Left lung (tissue), 10 donors: ENCODE measurements around the gene PWWP2A. TPM values are rescaled to one million over a fixed set of nuclear protein-coding genes. Genes with fewer than 3 reads are reported as not detected.
"Not testable (repeated sequence)": the region's sequence is repeated elsewhere in the genome, so short reads cannot be mapped to it uniquely, and the experiment has no call there.

Experiments used
- ATAC-seq: fragments of 200-7000 bp; cut with Tn5 transposase; one replicate; pipeline ENCODE4 v1.9.1; 2020; ENCODE audit warnings: moderate library complexity
- DNase-seq, 4 donors: peaks; one replicate each; pipeline ENCODE4 v3.0.0-alpha.2; 2013 to 2020
- H3K27ac ChIP-seq, 2 donors: fragments of 200-600 bp; sonication (generic) in 1 of 2; one replicate each; pipeline versions ENCODE4 v1.5.0 to v1.8.0; 2020 to 2021
- H3K27me3 ChIP-seq, 2 donors: fragments of 200-600 bp; sonication (generic) in 1 of 2; one replicate each; pipeline versions ENCODE4 v1.5.0 to v1.8.0; 2020 to 2021
- H3K36me3 ChIP-seq, 2 donors: fragments of 200-600 bp; sonication (generic) in 1 of 2; one replicate each; pipeline versions ENCODE4 v1.5.0 to v1.8.0; 2020 to 2021
- H3K4me1 ChIP-seq, 2 donors: fragments of 200-600 bp; one replicate each; pipeline ENCODE4 v1.8.0; 2021
- H3K4me3 ChIP-seq, 2 donors: fragments of 200-600 bp; sonication (generic) in 1 of 2; one replicate each; pipeline versions ENCODE4 v1.5.0 to v1.8.0; 2020 to 2021; ENCODE audit warnings: mild to moderate bottlenecking in 1 of 2
- H3K9me3 ChIP-seq, 2 donors: fragments of 200-600 bp; sonication (generic) in 1 of 2; one replicate each; pipeline versions ENCODE4 v1.5.0 to v1.8.0; 2020 to 2021
- CTCF ChIP-seq, 2 donors: fragments of 200-600 bp; sonication (generic) in 1 of 2; IDR thresholded peaks; one replicate each; pipeline versions ENCODE4 v1.5.0 to v1.8.0; 2021; ENCODE audit warnings: antibody characterized with exemption in 2 of 2
- intact Hi-C, 2 donors: fragments of 100-400 bp; cut with DNase I; formaldehyde crosslinking; loops; one replicate each; pipeline versions ENCODE4 v1.11.2 to v1.14.2; 2022
- polyA plus RNA-seq, 6 donors: library from polyadenylated mRNA; unstranded; fragments of 120-200 nt; gene quantifications; one replicate each; pipeline ENCODE4 v1.2.1, GENCODE V29; 2013; ENCODE audit not compliant: insufficient read length in 6 of 6
- total RNA-seq, 2 donors: library from RNA; stranded (reverse); fragmentation: NEBNext Ultra II Directional; extraction: Animal tissue kit (Norgen Biotek cat#: 25700); gene quantifications; one replicate each; pipeline ENCODE4 v1.2.1, GENCODE V29; 2021
- donor health status: DM: no; HTN: yes; CAD: no.
- donor health status: DM: no; HTN: no; CAD: no.

PWWP2A gene
- total and polyA plus RNA-seq, 8 donors, result 24.6 to 37.2 (median 34.7) TPM

- Histone ChIP-seq H3K27ac (no peak overlapping the region), H3K36me3 (peaks cover 0 to 15% of the 10 kb centered on the region in 2 donors), H3K4me3 (no peak overlapping the region), H3K27me3 (no peaks in the 10 kb centered on the region), H3K4me1 (peaks cover 5 to 10% of the 10 kb centered on the region in 2 donors), H3K9me3 (no peaks in the 10 kb centered on the region)
- no peak for TF ChIP-seq CTCF (IDR thresholded peaks at IDR 0.05)
- ATAC-seq, result no peak
- DNase-seq, result no peak
- intact Hi-C loops, result no loop called here
These were observed 39.5 kb downstream of the PWWP2A start for GRCh38 chr5:160079753-160080152.

DNA sequence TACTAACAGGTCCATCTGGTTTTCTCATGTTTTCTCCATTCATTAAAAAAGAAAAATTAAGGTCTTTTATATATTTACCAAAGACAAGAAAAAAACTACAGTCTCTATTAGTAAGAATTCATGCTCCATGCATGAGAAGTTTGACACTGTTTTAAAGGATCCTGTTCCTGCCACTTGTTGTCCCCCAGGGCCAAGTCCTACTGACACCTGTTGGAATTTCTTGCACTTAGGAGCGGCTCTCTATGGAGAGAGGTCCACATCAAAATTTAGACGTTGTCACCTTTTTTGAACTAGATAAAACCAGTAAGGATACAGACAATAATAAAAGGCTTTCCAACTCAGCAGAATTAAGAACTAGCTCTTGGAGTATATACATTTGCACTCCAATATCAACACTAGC lies 42.3 kb downstream of the PWWP2A start:
- TF ChIP-seq CTCF (IDR thresholded peaks at IDR 0.05), result no peak
- H3K4me3 ChIP-seq, result no peak overlapping the region
- no peaks in the 10 kb centered on the region for H3K9me3 ChIP-seq
- ATAC-seq (no peak), DNase-seq (no peak)
- no peaks in the 10 kb centered on the region for H3K27me3 ChIP-seq
- H3K27ac ChIP-seq, result no peak overlapping the region
- H3K36me3 ChIP-seq, result peaks cover 0 to 15% of the 10 kb centered on the region in 2 donors
- peaks cover 0 to 5% of the 10 kb centered on the region in 2 donors for H3K4me1 ChIP-seq
- intact Hi-C loops, result no loop called here

DNA sequence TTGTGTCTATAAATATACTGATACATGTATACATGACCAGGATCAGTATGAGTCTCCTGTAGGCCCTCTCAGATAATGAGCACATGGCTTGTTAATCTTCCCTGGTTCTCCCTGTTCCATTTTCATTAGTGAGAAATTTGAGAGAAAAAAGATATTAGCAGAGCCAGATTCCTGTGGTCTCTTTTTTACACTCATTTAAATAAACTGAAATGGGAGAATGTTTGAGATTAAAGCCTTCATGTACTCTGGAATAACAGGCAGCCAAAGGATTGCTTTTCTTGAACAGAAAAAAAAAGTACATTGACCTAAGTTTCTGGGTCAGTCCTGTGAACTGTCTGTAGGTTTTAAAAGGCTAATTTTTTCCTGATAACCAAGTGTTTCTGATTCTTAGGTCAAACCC lies 44.2 kb downstream of the PWWP2A start:
- Histone ChIP-seq H3K27me3 (no peaks in the 10 kb centered on the region), H3K9me3 (no peaks in the 10 kb centered on the region), H3K4me3 (no peak overlapping the region), H3K27ac (no peak overlapping the region), H3K36me3 (peaks cover 0 to 15% of the 10 kb centered on the region in 2 donors), H3K4me1 (peaks cover 0 to 14% of the 10 kb centered on the region in 2 donors)
- intact Hi-C loops, result no loop called here
- no peak for DNase-seq
- ATAC-seq, result no peak
- no peak for TF ChIP-seq CTCF (IDR thresholded peaks at IDR 0.05)

DNA sequence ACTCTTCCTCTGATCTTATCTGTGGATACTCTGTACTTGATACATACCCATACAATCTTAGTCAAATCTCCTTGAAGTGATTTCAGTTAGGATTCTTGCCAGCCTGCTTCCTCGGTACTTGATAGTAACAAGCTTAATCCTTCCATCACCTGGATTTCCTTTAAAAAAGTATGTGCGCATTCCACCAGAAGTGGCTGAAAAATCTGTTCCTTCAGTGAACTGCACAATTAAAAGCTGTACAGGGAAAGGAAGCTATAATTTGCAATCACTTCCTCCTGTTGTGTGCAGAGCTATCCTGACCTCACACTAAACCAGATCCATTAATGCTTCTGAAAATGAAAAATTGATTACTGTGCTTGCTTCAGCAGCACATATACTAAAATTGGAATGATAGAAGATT lies 47.3 kb downstream of the PWWP2A start:
- H3K9me3 ChIP-seq, result no peaks in the 10 kb centered on the region
- intact Hi-C loops, result no loop called here
- no peak for ATAC-seq
- H3K4me1 ChIP-seq, result peaks cover 0 to 14% of the 10 kb centered on the region in 2 donors
- no peaks in the 10 kb centered on the region for H3K27me3 ChIP-seq
- no peak overlapping the region for H3K4me3 ChIP-seq
- no peak for DNase-seq
- no peak overlapping the region for H3K27ac ChIP-seq
- peaks cover 0 to 16% of the 10 kb centered on the region in 2 donors for H3K36me3 ChIP-seq
- no peak for TF ChIP-seq CTCF (IDR thresholded peaks at IDR 0.05)

DNA sequence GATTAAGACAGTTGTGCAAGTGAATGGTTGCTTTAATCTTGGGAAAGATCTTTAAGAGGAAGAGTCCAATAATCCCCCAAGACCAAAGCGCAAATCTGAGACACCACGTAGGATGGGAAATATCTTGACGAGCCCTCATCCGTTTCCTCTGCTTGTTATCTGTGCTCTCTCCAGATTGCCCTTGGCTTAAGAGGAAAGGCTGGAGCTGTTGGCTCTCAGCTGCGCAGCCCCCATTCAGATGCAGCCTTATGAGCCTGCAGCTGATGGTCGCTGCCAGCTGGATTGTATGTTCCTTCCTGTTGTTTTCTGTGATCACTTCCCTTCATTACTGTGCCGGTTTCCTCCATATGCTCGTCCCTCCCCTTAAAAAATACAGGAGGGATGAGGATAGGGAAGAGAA lies 47.7 kb downstream of the PWWP2A start:
- no peak overlapping the region for H3K27ac ChIP-seq
- H3K9me3 ChIP-seq, result no peaks in the 10 kb centered on the region
- H3K4me3 ChIP-seq, result no peak overlapping the region
- H3K36me3 ChIP-seq, result peaks cover 0 to 16% of the 10 kb centered on the region in 2 donors
- no peaks in the 10 kb centered on the region for H3K27me3 ChIP-seq
- no peak for TF ChIP-seq CTCF (IDR thresholded peaks at IDR 0.05)
- intact Hi-C loops, result no loop called here
- DNase-seq (peak in 2 of 4 donors; percentile 69 to 86), ATAC-seq (peak; percentile 32)
- peaks cover 0 to 14% of the 10 kb centered on the region in 2 donors for H3K4me1 ChIP-seq

DNA sequence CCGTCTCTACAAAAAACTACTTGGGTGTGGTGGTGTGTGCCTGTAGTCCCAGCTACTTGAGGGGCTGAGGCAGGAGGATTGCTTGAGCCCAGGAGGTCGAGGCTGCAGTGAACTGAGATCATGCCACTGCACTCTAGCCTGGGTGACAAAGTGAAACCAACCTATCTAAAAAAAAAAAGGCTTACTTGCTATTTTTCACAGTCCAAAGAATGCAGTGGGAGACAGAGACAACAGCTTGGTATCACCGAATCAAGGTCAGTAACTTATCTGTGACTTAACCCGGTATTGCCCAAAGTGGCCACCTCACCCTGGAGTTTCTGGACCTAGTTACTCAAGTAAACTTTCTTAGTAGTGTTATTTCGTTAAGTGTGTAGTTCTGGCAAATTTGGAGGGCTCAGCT lies 50.1 kb downstream of the PWWP2A start:
- H3K4me3 ChIP-seq, H3K9me3 ChIP-seq, intact Hi-C loops, H3K27ac ChIP-seq, ATAC-seq, DNase-seq, H3K27me3 ChIP-seq: not testable (repeated sequence)
- Histone ChIP-seq H3K4me1 (peaks cover 0 to 14% of the 10 kb centered on the region in 2 donors), H3K36me3 (peaks cover 0 to 39% of the 10 kb centered on the region in 2 donors)
